Testis (tissue), 3 donors: ENCODE results near the gene TUSC7. TPM values are rescaled to one million over a fixed set of nuclear protein-coding genes. Genes with fewer than 3 reads are reported as not detected.

Experiments used
- DNase-seq: peaks from one replicate; pipeline ENCODE4 v3.0.0-alpha.2; 2019
- H3K27ac ChIP-seq, 2 donors: fragments of 200-600 bp; sonication (generic); one replicate each; pipeline ENCODE4 v1.5.1; 2019
- H3K27me3 ChIP-seq: fragments of 200-600 bp; sonication (generic); one replicate; pipeline ENCODE4 v1.5.1; 2019
- H3K36me3 ChIP-seq: fragments of 200-600 bp; sonication (generic); one replicate; pipeline ENCODE4 v1.5.1; 2017; ENCODE audit warnings: low read depth; ENCODE audit errors: missing control alignments
- H3K4me1 ChIP-seq: fragments of 200-600 bp; sonication (generic); one replicate; pipeline ENCODE4 v1.5.1; 2019
- H3K4me3 ChIP-seq, 2 donors: fragments of 200-600 bp; sonication (generic); one replicate each; pipeline ENCODE4 v1.5.1; 2017 to 2019
- H3K9me3 ChIP-seq: fragments of 200-600 bp; sonication (generic); one replicate; pipeline ENCODE4 v1.5.1; 2017
- POLR2A ChIP-seq: fragments of 450-650 bp; IDR thresholded peaks from one replicate; pipeline ENCODE4 v1.6.1; 2017; ENCODE audit warnings: antibody characterized with exemption, mild to moderate bottlenecking, moderate library complexity
- WGBS, 2 donors: methylation state at CpG; one replicate each; pipeline ENCODE4 v1.1.5; 2018; 5-methylcytosine and 5-hydroxymethylcytosine counted together
- intact Hi-C: fragments of 100-400 bp; cut with DNase I; formaldehyde crosslinking; loops from one replicate; pipeline ENCODE4 v1.15.1; 2023; ENCODE audit warnings: low total_unique reads
- polyA plus RNA-seq: library from polyadenylated mRNA; stranded (reverse); fragments of 350-450 nt; fragmentation: Illumina TruSeq; extraction: RNeasy Lipid Tissue Mini Kit (QIAGEN cat#74804); gene quantifications from one replicate; pipeline ENCODE4 v1.2.3, GENCODE V29; 2014; ENCODE audit warnings: low read depth, low replicate concordance; ENCODE audit not compliant: insufficient read depth
- total RNA-seq, 2 donors: library from RNA; depleted of rRNA; stranded (reverse); fragments of >200 nt; gene quantifications; one replicate each; pipeline ENCODE4 v1.2.3, GENCODE V29; 2016
- TF ChIP-seq, protein P1 (sequence below), 3 experiments: fragments of 450-650 bp in 2 of 3; fragments of 200-600 bp in 1 of 3; sonication (generic) in 1 of 3; IDR thresholded peaks; one replicate each; pipeline ENCODE4 v1.5.1; 2016 to 2019; ENCODE audit warnings: antibody characterized with exemption in 3 of 3, mild to moderate bottlenecking in 2 of 3, moderate library complexity in 1 of 3

TUSC7 gene
- total and polyA plus RNA-seq, 3 donors from 2014 or later, result 2.1 to 24.0 (median 9.1) TPM

- no peaks in the 10 kb centered on the region for H3K27me3 ChIP-seq
- no peaks in the 10 kb centered on the region for H3K4me1 ChIP-seq
- H3K4me3 ChIP-seq, result no peak overlapping the region
- no peak for TF ChIP-seq POLR2A
- TF ChIP-seq, protein P1, sequence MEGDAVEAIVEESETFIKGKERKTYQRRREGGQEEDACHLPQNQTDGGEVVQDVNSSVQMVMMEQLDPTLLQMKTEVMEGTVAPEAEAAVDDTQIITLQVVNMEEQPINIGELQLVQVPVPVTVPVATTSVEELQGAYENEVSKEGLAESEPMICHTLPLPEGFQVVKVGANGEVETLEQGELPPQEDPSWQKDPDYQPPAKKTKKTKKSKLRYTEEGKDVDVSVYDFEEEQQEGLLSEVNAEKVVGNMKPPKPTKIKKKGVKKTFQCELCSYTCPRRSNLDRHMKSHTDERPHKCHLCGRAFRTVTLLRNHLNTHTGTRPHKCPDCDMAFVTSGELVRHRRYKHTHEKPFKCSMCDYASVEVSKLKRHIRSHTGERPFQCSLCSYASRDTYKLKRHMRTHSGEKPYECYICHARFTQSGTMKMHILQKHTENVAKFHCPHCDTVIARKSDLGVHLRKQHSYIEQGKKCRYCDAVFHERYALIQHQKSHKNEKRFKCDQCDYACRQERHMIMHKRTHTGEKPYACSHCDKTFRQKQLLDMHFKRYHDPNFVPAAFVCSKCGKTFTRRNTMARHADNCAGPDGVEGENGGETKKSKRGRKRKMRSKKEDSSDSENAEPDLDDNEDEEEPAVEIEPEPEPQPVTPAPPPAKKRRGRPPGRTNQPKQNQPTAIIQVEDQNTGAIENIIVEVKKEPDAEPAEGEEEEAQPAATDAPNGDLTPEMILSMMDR (IDR thresholded peaks at IDR 0.05), result no peak
- H3K27ac ChIP-seq, result no peak overlapping the region
- no peaks in the 10 kb centered on the region for H3K36me3 ChIP-seq
- intact Hi-C loops, result no loop called here
- WGBS, 2 donors, result 89 to 92% methylated on average over 1 of the region's 1 CpG
- H3K9me3 ChIP-seq, result no peaks in the 10 kb centered on the region
- DNase-seq, result no peak
These were observed 8.0 kb downstream of the TUSC7 start for GRCh38 chr3:116717566-116717965.

DNA sequence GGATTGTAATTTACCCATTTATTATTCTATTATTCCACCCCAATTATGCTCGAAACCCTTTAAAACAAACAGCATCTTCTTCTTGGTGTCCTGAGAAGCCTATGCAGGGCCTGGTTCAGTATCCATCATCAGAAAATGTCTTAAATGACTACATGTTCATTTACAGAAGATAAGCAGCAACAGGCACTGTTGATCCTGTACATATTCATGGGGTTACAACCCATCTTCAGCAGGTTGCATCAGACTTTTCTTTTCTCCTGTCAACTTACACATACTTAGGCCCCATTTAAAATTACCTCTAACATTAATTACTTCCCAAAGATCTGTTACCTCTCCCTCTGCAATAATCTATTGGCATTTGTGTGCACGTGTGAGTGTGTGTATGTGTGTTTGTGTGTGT is 18.9 kb downstream of the TUSC7 start:
- Histone ChIP-seq H3K4me3 (no peak overlapping the region), H3K9me3 (no peaks in the 10 kb centered on the region), H3K36me3 (no peaks in the 10 kb centered on the region), H3K4me1 (no peaks in the 10 kb centered on the region), H3K27ac (no peak overlapping the region), H3K27me3 (no peaks in the 10 kb centered on the region)
- TF ChIP-seq, protein P1 (IDR thresholded peaks at IDR 0.05), result no peak
- TF ChIP-seq POLR2A, result no peak
- no peak for DNase-seq
- 85 to 88% methylated on average over 2 of the region's 2 CpGs for WGBS, 2 donors
- intact Hi-C loops, result no loop called here

DNA sequence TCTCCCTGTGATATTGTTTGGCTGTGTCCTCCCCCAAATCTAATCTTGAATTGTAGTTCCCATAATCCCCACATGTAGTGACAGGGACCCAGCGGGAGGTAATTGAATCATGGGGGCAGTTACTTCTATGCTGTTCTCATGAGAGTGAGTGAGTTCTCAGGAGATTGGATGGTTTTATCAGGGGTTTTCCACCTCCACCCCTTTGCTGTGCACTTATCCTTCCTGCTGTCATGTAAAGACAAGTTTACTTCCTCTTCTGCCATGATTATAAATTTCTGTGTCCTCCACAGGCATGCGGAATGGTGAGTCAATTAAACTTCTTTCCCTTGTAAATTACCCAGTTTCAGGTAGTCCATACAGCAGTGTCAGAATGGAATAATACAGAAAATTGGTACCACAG is 24.7 kb downstream of the TUSC7 start:
- Histone ChIP-seq H3K27ac (no peak overlapping the region), H3K9me3 (no peaks in the 10 kb centered on the region), H3K4me1 (no peaks in the 10 kb centered on the region), H3K4me3 (no peak overlapping the region), H3K27me3 (no peaks in the 10 kb centered on the region), H3K36me3 (no peaks in the 10 kb centered on the region)
- DNase-seq, result no peak
- intact Hi-C loops, result no loop called here
- 90 to 96% methylated on average over 2 of the region's 2 CpGs for WGBS, 2 donors
- TF ChIP-seq, protein P1 (IDR thresholded peaks at IDR 0.05), result no peak
- no peak for TF ChIP-seq POLR2A

- WGBS, 2 donors, result 65 to 85% methylated on average over 2 of the region's 2 CpGs
- TF ChIP-seq POLR2A, result no peak
- TF ChIP-seq, protein P1 (IDR thresholded peaks at IDR 0.05), result no peak
- Histone ChIP-seq H3K27ac (no peak overlapping the region), H3K36me3 (no peaks in the 10 kb centered on the region), H3K4me3 (no peak overlapping the region), H3K27me3 (no peaks in the 10 kb centered on the region), H3K4me1 (no peaks in the 10 kb centered on the region), H3K9me3 (no peaks in the 10 kb centered on the region)
- intact Hi-C loops, result no loop called here
- DNase-seq, result no peak
These were observed 30.1 kb downstream of the TUSC7 start for GRCh38 chr3:116739678-116740077.

DNA sequence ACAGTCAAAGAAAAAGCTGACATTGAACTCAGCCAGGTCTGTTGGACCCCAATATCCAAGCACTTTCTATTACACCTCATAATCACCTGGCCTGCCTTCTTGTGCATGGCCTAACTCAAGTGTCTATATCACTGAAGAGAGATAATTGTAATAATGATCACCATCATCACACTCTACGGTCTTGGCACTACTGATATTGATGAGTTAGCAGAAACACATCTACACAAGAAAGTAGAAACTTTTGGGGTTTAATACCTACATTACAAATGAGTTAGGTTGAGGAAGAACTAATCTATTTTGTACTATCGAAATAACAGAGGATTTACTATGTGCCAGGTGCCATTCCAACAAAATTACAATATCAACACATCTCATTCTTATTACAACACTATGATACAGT is 30.7 kb downstream of the TUSC7 start:
- no peaks in the 10 kb centered on the region for H3K4me1 ChIP-seq
- H3K9me3 ChIP-seq, result no peaks in the 10 kb centered on the region
- intact Hi-C loops, result no loop called here
- H3K27me3 ChIP-seq, result no peaks in the 10 kb centered on the region
- H3K27ac ChIP-seq, result no peak overlapping the region
- no peaks in the 10 kb centered on the region for H3K36me3 ChIP-seq
- 87 to 96% methylated on average over 2 of the region's 2 CpGs for WGBS, 2 donors
- no peak overlapping the region for H3K4me3 ChIP-seq
- no peak for TF ChIP-seq POLR2A
- TF ChIP-seq, protein P1 (IDR thresholded peaks at IDR 0.05), result no peak
- DNase-seq, result no peak
